Neural crest cell (in vitro differentiated cells): ENCODE data around the gene NCOA3. TPM values are rescaled to one million over a fixed set of nuclear protein-coding genes. Genes with fewer than 3 reads are reported as not detected.

Experiments used
- DNase-seq: peaks from one replicate; pipeline ENCODE4 v3.0.0; 2021; ENCODE audit warnings: low read depth, mixed read lengths, low spot score
- H3K27ac Mint-ChIP-seq: one replicate; pipeline ENCODE4 v1.8.0; 2021; ENCODE audit warnings: mild to moderate bottlenecking, mixed read lengths; ENCODE audit not compliant: unreplicated experiment
- H3K27me3 Mint-ChIP-seq: 2 replicates; pipeline ENCODE4 v1.8.0; 2021; ENCODE audit warnings: low read depth, mild to moderate bottlenecking, mixed read lengths
- H3K36me3 Mint-ChIP-seq: 2 replicates; pipeline ENCODE4 v1.8.0; 2021; ENCODE audit warnings: low read depth, mild to moderate bottlenecking, mixed read lengths
- H3K4me1 Mint-ChIP-seq: 2 replicates; pipeline ENCODE4 v1.8.0; 2021; ENCODE audit warnings: mixed read lengths
- H3K4me3 Mint-ChIP-seq: one replicate; pipeline ENCODE4 v1.8.0; 2021; ENCODE audit warnings: mild to moderate bottlenecking, mixed read lengths
- H3K9me3 Mint-ChIP-seq: 2 replicates; pipeline ENCODE4 v1.8.0; 2021; ENCODE audit warnings: mixed read lengths
- total RNA-seq: library from RNA; stranded (reverse); gene quantifications from 2 replicates; pipeline ENCODE4 v1.2.1, GENCODE V29; 2021
- TF ChIP-seq, protein P1 (sequence below): fragments of 200-600 bp; sonication (generic); conservative IDR thresholded peaks from 2 replicates; pipeline ENCODE4 v1.5.0; 2021; ENCODE audit warnings: antibody characterized with exemption, mild to moderate bottlenecking

NCOA3 gene
- total RNA-seq, 1 donor from 2014 or later: 25.7 TPM

DNA sequence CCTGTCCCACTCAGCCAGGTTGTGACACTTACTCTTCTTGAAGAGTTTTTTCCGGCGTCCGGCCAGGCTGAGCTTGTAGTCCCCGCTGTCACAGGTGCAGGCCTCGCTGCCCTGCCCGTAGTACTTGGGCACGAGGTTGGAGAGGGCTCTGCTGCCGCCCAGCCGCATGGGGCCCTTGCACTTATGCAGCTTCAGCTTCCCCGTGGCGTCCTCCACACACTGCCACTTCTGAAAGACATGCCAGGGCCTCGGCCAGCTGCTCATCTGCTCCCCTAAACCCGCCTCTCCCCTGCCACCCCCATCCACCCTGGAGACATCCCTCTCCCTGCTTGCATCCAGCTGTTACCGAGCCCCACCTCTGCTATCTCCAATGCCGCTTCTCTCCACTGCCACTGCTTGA is 170.5 kb downstream of the NCOA3 start:
- H3K36me3 Mint-ChIP-seq: no peaks in the 10 kb centered on the region

DNA sequence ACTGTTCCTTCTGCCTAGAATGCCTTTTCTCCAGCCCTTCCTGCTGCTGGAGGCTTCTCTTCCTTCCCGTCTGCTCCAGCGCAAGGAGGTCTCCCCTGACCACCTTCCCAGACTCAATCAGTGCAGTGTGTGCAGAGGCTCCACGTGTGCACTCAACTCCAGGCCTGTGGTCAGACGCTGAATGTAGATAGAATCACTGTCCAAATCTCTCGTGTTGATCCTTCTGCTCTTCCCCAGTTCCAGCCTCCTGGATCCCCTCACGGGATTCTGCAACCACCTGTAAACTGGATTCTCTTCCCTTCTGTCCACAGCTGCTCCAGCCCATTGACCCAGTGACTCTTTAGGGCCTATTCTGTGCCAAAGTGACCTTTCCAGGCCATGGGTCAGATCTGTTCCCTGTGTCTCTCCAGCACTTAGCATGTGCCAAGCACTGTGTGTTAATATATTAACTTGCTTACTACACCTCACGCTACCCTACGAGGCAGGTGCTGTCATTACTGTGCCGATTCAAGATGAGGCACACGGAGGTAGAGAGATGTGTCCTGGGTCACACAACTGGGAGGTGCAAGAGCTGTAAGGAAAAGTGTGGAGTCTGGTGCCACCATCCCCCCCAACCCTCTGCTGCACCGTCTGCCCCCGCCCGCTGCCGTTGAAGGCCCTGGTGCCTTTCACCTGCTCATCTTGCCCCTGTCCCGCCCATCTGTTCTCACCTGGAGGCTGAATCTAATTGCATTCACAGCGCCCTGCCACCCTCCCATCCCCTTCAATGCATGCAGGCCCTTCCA is 171.4 kb downstream of the NCOA3 start:
- Mint-ChIP-seq H3K9me3 (no peaks in the 10 kb centered on the region), H3K27ac (no peak overlapping the region), H3K4me1 (peaks cover 7% of the 10 kb centered on the region), H3K36me3 (no peaks in the 10 kb centered on the region), H3K27me3 (no peaks in the 10 kb centered on the region), H3K4me3 (no peak overlapping the region)
- DNase-seq: no peak
- TF ChIP-seq, protein P1, sequence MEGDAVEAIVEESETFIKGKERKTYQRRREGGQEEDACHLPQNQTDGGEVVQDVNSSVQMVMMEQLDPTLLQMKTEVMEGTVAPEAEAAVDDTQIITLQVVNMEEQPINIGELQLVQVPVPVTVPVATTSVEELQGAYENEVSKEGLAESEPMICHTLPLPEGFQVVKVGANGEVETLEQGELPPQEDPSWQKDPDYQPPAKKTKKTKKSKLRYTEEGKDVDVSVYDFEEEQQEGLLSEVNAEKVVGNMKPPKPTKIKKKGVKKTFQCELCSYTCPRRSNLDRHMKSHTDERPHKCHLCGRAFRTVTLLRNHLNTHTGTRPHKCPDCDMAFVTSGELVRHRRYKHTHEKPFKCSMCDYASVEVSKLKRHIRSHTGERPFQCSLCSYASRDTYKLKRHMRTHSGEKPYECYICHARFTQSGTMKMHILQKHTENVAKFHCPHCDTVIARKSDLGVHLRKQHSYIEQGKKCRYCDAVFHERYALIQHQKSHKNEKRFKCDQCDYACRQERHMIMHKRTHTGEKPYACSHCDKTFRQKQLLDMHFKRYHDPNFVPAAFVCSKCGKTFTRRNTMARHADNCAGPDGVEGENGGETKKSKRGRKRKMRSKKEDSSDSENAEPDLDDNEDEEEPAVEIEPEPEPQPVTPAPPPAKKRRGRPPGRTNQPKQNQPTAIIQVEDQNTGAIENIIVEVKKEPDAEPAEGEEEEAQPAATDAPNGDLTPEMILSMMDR: no peak

More for the DNA sequence above, 170.5 kb downstream of the NCOA3 start:
- H3K4me1 Mint-ChIP-seq: peaks cover 7% of the 10 kb centered on the region
- no peak overlapping the region for H3K27ac Mint-ChIP-seq
- H3K27me3 Mint-ChIP-seq: no peaks in the 10 kb centered on the region
- H3K9me3 Mint-ChIP-seq: no peaks in the 10 kb centered on the region
- no peak overlapping the region for H3K4me3 Mint-ChIP-seq
- TF ChIP-seq, protein P1: no peak
- DNase-seq: no peak

DNA sequence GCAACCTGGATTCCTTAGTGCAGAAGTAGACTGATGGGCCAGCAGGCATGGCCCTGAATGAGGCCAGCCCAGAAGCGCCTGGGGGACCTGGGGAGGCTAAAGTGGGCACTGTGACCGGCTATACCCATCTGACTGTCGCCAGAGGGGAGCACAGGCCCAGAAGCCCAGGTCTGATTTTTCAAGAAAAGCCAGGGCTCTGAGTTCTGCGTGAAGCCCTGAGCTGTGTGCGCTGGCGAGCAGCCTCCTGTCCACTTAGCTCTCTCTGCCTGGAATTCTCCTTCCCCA is 171.9 kb downstream of the NCOA3 start:
- no peaks in the 10 kb centered on the region for H3K36me3 Mint-ChIP-seq
- H3K4me3 Mint-ChIP-seq: no peak overlapping the region
- TF ChIP-seq, protein P1: no peak
- H3K27me3 Mint-ChIP-seq: no peaks in the 10 kb centered on the region
- no peaks in the 10 kb centered on the region for H3K9me3 Mint-ChIP-seq
- H3K4me1 Mint-ChIP-seq: peaks cover 7% of the 10 kb centered on the region
- DNase-seq: no peak
- H3K27ac Mint-ChIP-seq: peak overlapping the region; percentile 43

DNA sequence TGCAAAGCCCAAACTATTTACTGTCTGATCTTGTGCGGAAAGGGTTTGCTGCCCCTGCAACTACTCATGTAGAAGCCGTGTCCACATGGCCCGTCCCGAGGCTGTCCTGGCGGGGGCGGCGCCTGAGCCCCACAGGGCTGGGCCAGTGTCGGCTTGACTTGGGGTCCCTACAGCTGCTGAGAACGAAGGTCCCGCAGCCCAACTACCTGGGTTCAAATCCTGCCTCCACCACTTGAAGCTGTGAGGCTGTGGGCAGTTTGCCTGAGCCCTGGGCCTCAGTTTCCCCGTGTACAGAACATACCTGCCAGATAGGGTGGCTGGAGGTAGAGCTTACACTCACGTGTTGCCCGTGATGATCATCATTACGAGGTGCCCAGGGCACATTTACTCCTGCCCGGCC is 172.5 kb downstream of the NCOA3 start:
- H3K4me3 Mint-ChIP-seq: no peak overlapping the region
- H3K9me3 Mint-ChIP-seq: no peaks in the 10 kb centered on the region
- TF ChIP-seq, protein P1: no peak
- H3K27ac Mint-ChIP-seq: no peak overlapping the region
- H3K36me3 Mint-ChIP-seq: no peaks in the 10 kb centered on the region
- no peaks in the 10 kb centered on the region for H3K27me3 Mint-ChIP-seq
- H3K4me1 Mint-ChIP-seq: peaks cover 7% of the 10 kb centered on the region
- no peak for DNase-seq

DNA sequence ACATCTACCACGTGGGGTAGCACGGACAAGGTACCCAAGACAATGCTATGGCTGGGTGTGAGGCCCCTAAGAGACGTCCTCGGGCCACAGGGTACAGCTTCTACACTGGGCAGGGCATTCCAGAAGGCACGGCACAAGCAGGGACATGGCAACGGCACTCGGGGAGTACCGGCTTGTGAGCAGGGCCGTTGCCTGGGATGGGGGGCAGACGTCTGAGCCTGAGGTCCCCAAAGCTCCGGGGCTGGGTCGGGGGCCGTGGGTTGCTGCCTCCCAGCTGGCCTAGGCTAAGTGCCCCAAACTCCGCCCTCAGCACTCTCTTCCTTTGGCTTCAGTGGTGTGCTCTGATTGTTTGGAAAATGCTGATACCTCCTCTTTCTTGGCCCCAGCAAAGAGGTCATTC is 173.0 kb downstream of the NCOA3 start:
- Mint-ChIP-seq H3K27ac (no peak overlapping the region), H3K9me3 (no peaks in the 10 kb centered on the region), H3K27me3 (no peaks in the 10 kb centered on the region), H3K36me3 (no peaks in the 10 kb centered on the region), H3K4me1 (peaks cover 7% of the 10 kb centered on the region), H3K4me3 (no peak overlapping the region)
- no peak for DNase-seq
- TF ChIP-seq, protein P1: no peak
